K562 (cell line): ENCODE results near the gene ACSS2. TPM values are rescaled to one million over a fixed set of nuclear protein-coding genes. Genes with fewer than 3 reads are reported as not detected.

Experiments used
- ARNT ChIP-seq, 2 experiments: fragments of 450-650 bp; IDR thresholded peaks; 2 replicates each; pipeline ENCODE4 v1.6.1; 2016; ENCODE audit warnings: mild to moderate bottlenecking in 1 of 2
- CCNT2 ChIP-seq: IDR thresholded peaks from 2 replicates; pipeline ENCODE4 v1.6.1; 2011; ENCODE audit warnings: borderline replicate concordance, low read depth, mild to moderate bottlenecking, moderate library complexity, mixed read lengths, low read length; ENCODE audit not compliant: insufficient read length; ENCODE audit errors: extremely low read depth
- CXXC5 ChIP-seq: fragments of 250-450 bp; sonication (Bioruptor Pico); IDR thresholded peaks from 2 replicates; pipeline ENCODE4 v1.8.0; 2022; ENCODE audit warnings: inconsistent platforms, mild to moderate bottlenecking, moderate library complexity
- ETS2 ChIP-seq: IDR thresholded peaks from 2 replicates; pipeline ENCODE4 v1.6.1; 2016; ENCODE audit warnings: borderline replicate concordance, missing genetic modification characterization, mild to moderate bottlenecking, moderate library complexity, missing compliant biosample characterization; ENCODE audit not compliant: poor library complexity, severe bottlenecking
- MTA3 ChIP-seq: fragments of 450-650 bp; formaldehyde crosslinking; IDR thresholded peaks from 2 replicates; pipeline ENCODE4 v1.6.1; 2017; ENCODE audit warnings: mild to moderate bottlenecking, borderline replicate concordance
- NFE2 ChIP-seq: IDR thresholded peaks from 2 replicates; pipeline ENCODE4 v1.6.1; 2014; ENCODE audit warnings: antibody characterized with exemption, low read depth
- PHTF2 ChIP-seq: fragments of 250-450 bp; sonication (Bioruptor Pico); IDR thresholded peaks from 2 replicates; pipeline ENCODE4 v1.5.0; 2021; ENCODE audit warnings: mild to moderate bottlenecking
- ZNF165 ChIP-seq: fragments of 250-450 bp; sonication (Bioruptor Pico); IDR thresholded peaks from 2 replicates; pipeline ENCODE4 v1.4.0; 2020; ENCODE audit warnings: borderline replicate concordance
- ZNF197 ChIP-seq: fragments of 200-800 bp; sonication (Bioruptor generic); IDR thresholded peaks from 2 replicates; pipeline ENCODE4 v1.6.1; 2016; ENCODE audit warnings: low read depth, missing genetic modification characterization, missing compliant biosample characterization
- ZNF347 ChIP-seq: fragments of 450-650 bp; formaldehyde crosslinking; IDR thresholded peaks from 2 replicates; pipeline ENCODE4 v1.4.0; 2020; ENCODE audit warnings: low read depth, mild to moderate bottlenecking, moderate library complexity
- ZNF717 ChIP-seq: fragments of 250-450 bp; sonication (Bioruptor Pico); IDR thresholded peaks from 2 replicates; pipeline ENCODE4 v1.5.0; 2021
- polyA plus RNA-seq, 8 experiments: library from polyadenylated mRNA; depleted of rRNA in 4 of 8; stranded (reverse) in 5 of 8; unstranded in 3 of 8; fragments of >200 nt; fragmentation: Nextera tagmentation in 2 of 8; fragmentation: Illumina TruSeq in 1 of 8; extraction: Ambion mirVana in 2 of 8; extraction: Trizol in 1 of 8; gene quantifications; 2 replicates each; pipeline versions ENCODE4 v1.2.1 to v1.2.3, GENCODE V29; 2011 to 2014; ENCODE audit warnings: inconsistent platforms in 1 of 8, missing spikeins in 1 of 8
- total RNA-seq, 7 experiments: library from RNA; depleted of rRNA in 6 of 7; stranded (reverse); fragments of >200 nt in 6 of 7; fragmentation: Illumina TruSeq in 2 of 7; extraction: Trizol in 2 of 7; gene quantifications; 2 replicates each; pipeline versions ENCODE4 v1.2.1 to v1.2.3, GENCODE V29; 2011 to 2021; ENCODE audit warnings: low replicate concordance in 1 of 7
- TF ChIP-seq, protein P1 (sequence below): fragments of 450-650 bp; conservative IDR thresholded peaks from 2 replicates; pipeline ENCODE4 v1.6.1; 2016; ENCODE audit warnings: missing genetic modification characterization, low read depth, mild to moderate bottlenecking, missing compliant biosample characterization, moderate library complexity
- TF ChIP-seq, protein P2 (sequence below), 3 experiments: fragments of 200-800 bp in 1 of 3; sonication (Bioruptor generic) in 1 of 3; sonication (generic) in 1 of 3; formaldehyde crosslinking in 1 of 3; IDR thresholded peaks; 2 replicates each; pipeline versions ENCODE4 v1.6.1 to v1.8.0; 2016 to 2022; ENCODE audit warnings: mild to moderate bottlenecking in 2 of 3, missing compliant biosample characterization in 2 of 3, missing genetic modification characterization in 2 of 3, missing genetic modification reagents in 1 of 3
- TF ChIP-seq, protein P3 (sequence below), 2 experiments: fragments of 200-800 bp in 1 of 2; sonication (Bioruptor generic) in 1 of 2; sonication (generic) in 1 of 2; formaldehyde crosslinking in 1 of 2; IDR thresholded peaks in 1 of 2; conservative IDR thresholded peaks in 1 of 2; 2 replicates each; pipeline versions ENCODE4 v1.5.0 to v1.6.1; 2016 to 2020; ENCODE audit warnings: missing compliant biosample characterization in 1 of 2, missing genetic modification characterization in 1 of 2, missing genetic modification reagents in 1 of 2
- TF ChIP-seq, protein P4 (sequence below): sonication (generic); formaldehyde crosslinking; IDR thresholded peaks from 2 replicates; pipeline ENCODE4 v1.8.1; 2023; ENCODE audit warnings: missing genetic modification reagents, mild to moderate bottlenecking, borderline replicate concordance
- TF ChIP-seq, protein P5 (sequence below): sonication (generic); formaldehyde crosslinking; IDR thresholded peaks from 2 replicates; pipeline ENCODE4 v1.8.0; 2022; ENCODE audit warnings: mild to moderate bottlenecking, missing genetic modification reagents

Gene ACSS2
- total and polyA plus RNA-seq, 9 of the 15 experiments (the other 6 are each of a cell fraction or from before 2014, with no cell fraction given), result 21.9 to 246 (median 66.2) TPM

DNA sequence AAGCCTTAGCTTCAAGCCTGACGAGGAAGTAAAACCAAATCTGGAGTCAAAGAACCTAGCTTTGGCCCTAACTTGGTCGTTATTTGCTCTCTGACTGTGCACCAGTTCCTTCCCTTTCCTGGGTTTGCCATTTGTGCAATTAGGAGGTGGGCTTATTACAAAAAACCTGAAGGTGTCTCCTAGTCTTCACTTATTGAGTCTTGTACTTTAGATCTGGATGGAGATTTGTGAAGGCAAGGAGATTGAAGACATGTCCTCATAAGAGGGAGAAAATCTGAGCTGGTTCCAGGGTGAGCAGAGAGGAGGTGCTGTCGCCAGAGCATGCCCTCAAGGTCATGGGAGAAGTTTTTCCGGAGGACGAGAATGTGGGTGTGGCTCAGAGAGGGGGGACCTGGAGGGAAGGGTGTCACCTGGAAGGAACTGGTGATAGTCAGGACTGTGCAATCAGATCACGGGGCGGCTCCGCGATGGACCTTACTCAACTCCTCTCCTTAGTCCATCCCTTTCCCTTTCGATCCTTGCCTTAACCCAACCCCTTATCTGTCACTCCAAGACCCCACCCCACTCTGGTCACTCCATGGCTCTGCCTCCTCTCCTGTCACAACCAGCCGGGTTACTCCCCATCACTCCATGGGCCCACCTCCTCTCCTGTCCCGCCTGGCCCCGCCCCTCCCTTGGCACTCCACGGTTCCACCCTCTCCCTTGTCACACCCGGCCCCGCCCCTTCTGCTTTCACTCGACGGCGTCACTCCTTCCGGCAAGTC, 588 bp upstream of the ACSS2 start (continued):
- TF ChIP-seq ZNF165 (CRISPR knock-in tag) (no peak), ZNF717 (CRISPR knock-in tag) (no peak), ZNF347 (CRISPR knock-in tag) (no peak), ZNF197 (CRISPR knock-in tag) (no peak), MTA3 (peak; percentile 21; the same call in 1 of the 2 replicates), PHTF2 (CRISPR knock-in tag) (no peak), NFE2 (no peak), ARNT (IDR thresholded peaks at IDR 0.05) (0 out of 4 replicates have a peak, but pooled peaks of 1 of the 2 experiments have one; percentile 30), CXXC5 (CRISPR knock-in tag) (no peak; the same call in none of the 2 replicates), ETS2 (tag) (no peak), CCNT2 (peak; percentile 56)
- TF ChIP-seq, protein P1, sequence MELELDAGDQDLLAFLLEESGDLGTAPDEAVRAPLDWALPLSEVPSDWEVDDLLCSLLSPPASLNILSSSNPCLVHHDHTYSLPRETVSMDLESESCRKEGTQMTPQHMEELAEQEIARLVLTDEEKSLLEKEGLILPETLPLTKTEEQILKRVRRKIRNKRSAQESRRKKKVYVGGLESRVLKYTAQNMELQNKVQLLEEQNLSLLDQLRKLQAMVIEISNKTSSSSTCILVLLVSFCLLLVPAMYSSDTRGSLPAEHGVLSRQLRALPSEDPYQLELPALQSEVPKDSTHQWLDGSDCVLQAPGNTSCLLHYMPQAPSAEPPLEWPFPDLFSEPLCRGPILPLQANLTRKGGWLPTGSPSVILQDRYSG, result no peak
- TF ChIP-seq, protein P2, sequence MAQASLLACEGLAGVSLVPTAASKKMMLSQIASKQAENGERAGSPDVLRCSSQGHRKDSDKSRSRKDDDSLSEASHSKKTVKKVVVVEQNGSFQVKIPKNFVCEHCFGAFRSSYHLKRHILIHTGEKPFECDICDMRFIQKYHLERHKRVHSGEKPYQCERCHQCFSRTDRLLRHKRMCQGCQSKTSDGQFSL (CRISPR knock-in tag; IDR thresholded peaks at IDR 0.05), result 0 out of 2 replicates have a peak, but pooled peaks have one; percentile 16
- TF ChIP-seq, protein P2 (tag; IDR thresholded peaks at IDR 0.05), result no peak
- TF ChIP-seq, protein P3, sequence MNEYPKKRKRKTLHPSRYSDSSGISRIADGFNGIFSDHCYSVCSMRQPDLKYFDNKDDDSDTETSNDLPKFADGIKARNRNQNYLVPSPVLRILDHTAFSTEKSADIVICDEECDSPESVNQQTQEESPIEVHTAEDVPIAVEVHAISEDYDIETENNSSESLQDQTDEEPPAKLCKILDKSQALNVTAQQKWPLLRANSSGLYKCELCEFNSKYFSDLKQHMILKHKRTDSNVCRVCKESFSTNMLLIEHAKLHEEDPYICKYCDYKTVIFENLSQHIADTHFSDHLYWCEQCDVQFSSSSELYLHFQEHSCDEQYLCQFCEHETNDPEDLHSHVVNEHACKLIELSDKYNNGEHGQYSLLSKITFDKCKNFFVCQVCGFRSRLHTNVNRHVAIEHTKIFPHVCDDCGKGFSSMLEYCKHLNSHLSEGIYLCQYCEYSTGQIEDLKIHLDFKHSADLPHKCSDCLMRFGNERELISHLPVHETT (CRISPR knock-in tag; conservative IDR thresholded peaks at IDR 0.05 in 1 of 2, IDR thresholded peaks at IDR 0.05 in 1 of 2), result no peak; a peak in 1 of 4 replicates
- TF ChIP-seq, protein P4, sequence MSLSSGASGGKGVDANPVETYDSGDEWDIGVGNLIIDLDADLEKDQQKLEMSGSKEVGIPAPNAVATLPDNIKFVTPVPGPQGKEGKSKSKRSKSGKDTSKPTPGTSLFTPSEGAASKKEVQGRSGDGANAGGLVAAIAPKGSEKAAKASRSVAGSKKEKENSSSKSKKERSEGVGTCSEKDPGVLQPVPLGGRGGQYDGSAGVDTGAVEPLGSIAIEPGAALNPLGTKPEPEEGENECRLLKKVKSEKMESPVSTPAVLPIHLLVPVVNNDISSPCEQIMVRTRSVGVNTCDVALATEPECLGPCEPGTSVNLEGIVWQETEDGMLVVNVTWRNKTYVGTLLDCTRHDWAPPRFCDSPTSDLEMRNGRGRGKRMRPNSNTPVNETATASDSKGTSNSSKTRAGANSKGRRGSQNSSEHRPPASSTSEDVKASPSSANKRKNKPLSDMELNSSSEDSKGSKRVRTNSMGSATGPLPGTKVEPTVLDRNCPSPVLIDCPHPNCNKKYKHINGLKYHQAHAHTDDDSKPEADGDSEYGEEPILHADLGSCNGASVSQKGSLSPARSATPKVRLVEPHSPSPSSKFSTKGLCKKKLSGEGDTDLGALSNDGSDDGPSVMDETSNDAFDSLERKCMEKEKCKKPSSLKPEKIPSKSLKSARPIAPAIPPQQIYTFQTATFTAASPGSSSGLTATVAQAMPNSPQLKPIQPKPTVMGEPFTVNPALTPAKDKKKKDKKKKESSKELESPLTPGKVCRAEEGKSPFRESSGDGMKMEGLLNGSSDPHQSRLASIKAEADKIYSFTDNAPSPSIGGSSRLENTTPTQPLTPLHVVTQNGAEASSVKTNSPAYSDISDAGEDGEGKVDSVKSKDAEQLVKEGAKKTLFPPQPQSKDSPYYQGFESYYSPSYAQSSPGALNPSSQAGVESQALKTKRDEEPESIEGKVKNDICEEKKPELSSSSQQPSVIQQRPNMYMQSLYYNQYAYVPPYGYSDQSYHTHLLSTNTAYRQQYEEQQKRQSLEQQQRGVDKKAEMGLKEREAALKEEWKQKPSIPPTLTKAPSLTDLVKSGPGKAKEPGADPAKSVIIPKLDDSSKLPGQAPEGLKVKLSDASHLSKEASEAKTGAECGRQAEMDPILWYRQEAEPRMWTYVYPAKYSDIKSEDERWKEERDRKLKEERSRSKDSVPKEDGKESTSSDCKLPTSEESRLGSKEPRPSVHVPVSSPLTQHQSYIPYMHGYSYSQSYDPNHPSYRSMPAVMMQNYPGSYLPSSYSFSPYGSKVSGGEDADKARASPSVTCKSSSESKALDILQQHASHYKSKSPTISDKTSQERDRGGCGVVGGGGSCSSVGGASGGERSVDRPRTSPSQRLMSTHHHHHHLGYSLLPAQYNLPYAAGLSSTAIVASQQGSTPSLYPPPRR (CRISPR knock-in tag), result no peak
- TF ChIP-seq, protein P5, sequence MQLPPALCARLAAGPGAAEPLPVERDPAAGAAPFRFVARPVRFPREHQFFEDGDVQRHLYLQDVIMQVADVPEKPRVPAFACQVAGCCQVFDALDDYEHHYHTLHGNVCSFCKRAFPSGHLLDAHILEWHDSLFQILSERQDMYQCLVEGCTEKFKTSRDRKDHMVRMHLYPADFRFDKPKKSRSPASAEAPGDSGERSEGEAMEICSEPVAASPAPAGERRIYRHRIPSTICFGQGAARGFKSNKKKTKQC, result no peak
